SK-N-MC (cell line): ENCODE data around the gene TCF3.

Source experiments
- FOXP2 ChIP-seq: optimal IDR thresholded peaks from 2 replicates; pipeline ENCODE3; 2011; ENCODE audit warnings: mild to moderate bottlenecking, moderate library complexity; ENCODE audit not compliant: insufficient read depth; ENCODE audit errors: extremely low read length, control extremely low read depth
- POLR2AphosphoS5 ChIP-seq: IDR thresholded peaks from 2 replicates; pipeline ENCODE4 v1.6.1; 2012; ENCODE audit warnings: mild to moderate bottlenecking, low read depth, low read length, borderline replicate concordance

- TF ChIP-seq FOXP2 (no peak), POLR2AphosphoS5 (no peak)
These were observed 30.8 kb downstream of the TCF3 start for GRCh38 chr19:1621574-1621973.
